ENCODE results near the gene ANO2.

The ANO2 gene

GRCh38 chr12:5945071-5946008 lies at the start of gene ANO2:
Gene ANO2 (minus strand): TSS chr12:5945259. CDS start chr12:5945217, 42 bp downstream.
- peak; percentile 10 for DNase-seq

- DNase-seq: no peak
Observed at GRCh38 chr12:5989621-5990020, 44.6 kb upstream of the ANO2 start.

GRCh38 chr12:5988659-5989116 lies 43.6 kb upstream of the ANO2 start:
- peak; percentile 80 for DNase-seq

GRCh38 chr12:5988088-5988487 lies 43.0 kb upstream of the ANO2 start:
- no peak for DNase-seq

- DNase-seq: no peak
Observed at GRCh38 chr12:5987573-5987972, 42.5 kb upstream of the ANO2 start.

- no peak for DNase-seq
Observed at GRCh38 chr12:5985471-5985870, 40.4 kb upstream of the ANO2 start.

- no peak for DNase-seq
Observed at GRCh38 chr12:5984873-5985272, 39.8 kb upstream of the ANO2 start.

GRCh38 chr12:5982106-5982505 lies 37.0 kb upstream of the ANO2 start:
- DNase-seq: no peak

- no peak for DNase-seq
Observed at GRCh38 chr12:5977556-5977955, 32.5 kb upstream of the ANO2 start.

- DNase-seq: no peak
Observed at GRCh38 chr12:5976711-5977110, 31.7 kb upstream of the ANO2 start.

- DNase-seq: no peak
Observed at GRCh38 chr12:5976196-5976595, 31.1 kb upstream of the ANO2 start.

GRCh38 chr12:5973461-5974115 lies 28.5 kb upstream of the ANO2 start:
- no peak for DNase-seq

- no peak for DNase-seq
Observed at GRCh38 chr12:5972387-5972786, 27.3 kb upstream of the ANO2 start.

- no peak for DNase-seq
Observed at GRCh38 chr12:5971194-5971850, 26.3 kb upstream of the ANO2 start.

GRCh38 chr12:5969974-5970690 lies 25.1 kb upstream of the ANO2 start:
- DNase-seq: no peak

GRCh38 chr12:5969156-5969973 lies 24.3 kb upstream of the ANO2 start:
- no peak for DNase-seq

- no peak for DNase-seq
Observed at GRCh38 chr12:5967645-5968415, 22.8 kb upstream of the ANO2 start.

GRCh38 chr12:5966486-5967095 lies 21.5 kb upstream of the ANO2 start:
- DNase-seq: no peak

- peak; percentile 66 for DNase-seq
Observed at GRCh38 chr12:5965950-5966383, 20.9 kb upstream of the ANO2 start.
